ENCODE data around the gene MAS1L.

The MAS1L gene

DNA sequence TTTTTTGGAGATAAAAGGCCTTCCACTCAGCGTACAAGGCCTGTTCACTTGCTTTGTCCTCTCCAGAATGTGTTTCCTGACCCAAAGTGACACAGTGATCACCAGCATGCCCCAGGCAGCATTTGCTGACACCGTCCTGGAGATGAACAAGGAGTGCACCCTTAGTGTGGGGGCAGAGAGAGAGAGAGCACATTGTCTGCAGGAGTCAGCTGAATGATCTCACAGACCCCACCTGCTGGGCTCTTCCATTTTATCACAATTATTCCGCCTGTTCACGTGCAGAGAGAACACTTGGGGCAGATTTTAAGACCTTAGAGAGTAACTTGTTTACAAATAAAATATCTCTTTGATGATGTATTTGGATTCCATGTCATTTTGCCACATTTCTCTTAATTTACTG is 22.4 kb upstream of the MAS1L start:
- DNase-seq: no peak

DNA sequence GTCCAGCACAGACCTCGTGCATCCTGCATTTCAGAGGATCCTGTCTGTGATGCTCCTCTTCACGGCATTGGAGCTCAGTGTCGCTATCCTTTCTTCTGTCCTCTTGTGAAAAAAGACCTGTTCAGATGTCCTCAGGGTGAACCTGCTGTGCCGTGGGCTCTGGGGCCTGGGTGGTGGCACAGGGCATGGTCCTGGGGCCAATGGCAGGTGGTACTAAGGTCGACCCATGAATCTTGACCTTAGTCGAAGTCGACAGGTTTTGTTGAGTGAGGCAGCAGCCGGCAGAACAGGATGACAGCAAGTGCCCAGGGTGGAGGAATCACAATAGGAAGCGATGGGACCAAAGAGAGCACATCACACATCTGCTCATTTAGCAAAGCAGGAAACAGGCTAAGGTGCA is 22.0 kb upstream of the MAS1L start:
- DNase-seq: no peak

DNA sequence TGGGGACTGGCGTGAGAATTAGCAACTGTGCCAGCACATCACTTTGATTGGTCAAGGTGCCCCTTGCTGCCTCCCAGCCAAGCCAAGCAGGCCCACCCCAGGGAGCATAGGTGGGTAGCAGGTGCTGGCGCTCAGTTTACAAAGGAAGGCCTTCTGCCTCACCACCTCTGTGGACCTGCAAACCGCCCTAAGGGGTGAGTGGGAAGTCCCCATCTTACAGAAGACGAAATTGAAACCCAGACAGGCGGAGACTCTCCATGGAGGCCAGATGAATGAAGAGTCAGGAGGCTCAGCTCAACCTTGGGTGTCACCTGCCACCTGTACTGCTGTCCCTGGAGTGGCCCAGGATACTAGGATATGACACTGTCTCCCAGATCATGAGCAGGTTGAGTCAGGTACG is 21.5 kb upstream of the MAS1L start:
- no peak for DNase-seq

DNA sequence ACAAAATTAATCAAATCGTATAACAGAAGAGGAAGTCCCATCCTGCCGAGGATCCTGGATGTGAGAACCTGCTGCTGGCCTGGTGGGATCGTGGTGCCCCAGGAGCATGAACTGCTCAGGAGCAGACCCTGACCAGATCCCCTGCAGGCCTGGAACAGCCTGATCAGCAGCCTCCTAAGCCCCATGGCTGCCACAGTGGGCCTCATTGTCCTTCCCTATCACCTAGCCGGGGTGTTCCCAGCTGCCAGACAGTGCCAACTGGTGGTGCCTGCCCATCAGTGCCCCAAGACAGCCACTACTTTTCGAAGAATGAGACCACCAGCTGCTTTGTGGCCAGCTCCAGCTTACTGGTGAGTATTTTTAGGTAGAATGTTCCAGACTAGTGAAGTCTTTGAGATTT is 19.6 kb upstream of the MAS1L start:
- no peak for DNase-seq

DNA sequence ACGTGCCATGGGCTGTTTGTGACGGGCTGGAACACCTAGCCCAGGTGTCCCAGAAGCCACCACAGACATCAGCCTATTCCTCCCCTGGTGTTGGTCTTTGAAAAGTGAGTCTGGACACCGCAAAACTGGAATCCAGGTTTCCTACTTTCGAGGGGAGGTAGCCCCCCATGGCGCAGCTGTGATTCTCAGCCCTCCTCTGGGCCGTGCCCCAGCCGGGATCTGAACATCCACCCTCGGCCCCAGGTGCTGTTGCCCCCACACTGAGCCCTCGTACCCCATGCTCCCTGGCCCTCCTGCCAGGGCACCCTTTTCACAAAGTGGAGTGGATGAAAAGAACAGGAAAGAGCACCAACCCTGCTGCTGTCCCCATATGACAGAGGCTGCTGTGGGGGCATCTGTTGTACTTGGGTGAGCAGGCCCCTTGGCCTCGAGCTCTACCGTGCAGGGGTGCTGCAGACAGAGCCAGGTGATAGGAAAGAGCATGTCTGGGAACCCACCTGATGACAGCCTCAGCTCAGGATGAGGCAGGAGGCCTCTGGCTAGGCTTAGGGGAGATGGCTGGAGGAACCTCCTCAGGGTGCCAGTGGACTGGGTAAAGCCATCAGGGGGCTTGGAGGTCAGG is 18.8 kb upstream of the MAS1L start:
- no peak for DNase-seq

DNA sequence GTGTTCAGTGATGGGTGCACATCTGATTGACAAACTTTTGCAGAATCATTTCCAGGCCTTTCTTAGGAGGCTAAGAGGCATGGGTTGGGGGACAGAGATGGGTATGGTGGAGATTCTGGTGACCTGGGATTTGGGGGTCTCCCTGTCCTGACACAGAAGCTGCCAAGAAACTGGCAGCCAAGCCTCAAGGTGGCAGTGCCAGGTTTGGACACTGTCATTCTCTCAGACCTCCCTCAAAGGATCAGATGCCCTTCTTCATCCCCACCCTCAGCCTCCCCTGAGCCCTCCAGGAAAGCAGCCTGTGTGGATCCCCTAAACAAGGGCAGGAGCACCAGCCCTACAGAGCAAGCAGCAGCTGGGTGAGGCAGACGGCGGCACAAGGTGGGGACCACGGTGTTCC is 18.1 kb upstream of the MAS1L start:
- no peak for DNase-seq

DNA sequence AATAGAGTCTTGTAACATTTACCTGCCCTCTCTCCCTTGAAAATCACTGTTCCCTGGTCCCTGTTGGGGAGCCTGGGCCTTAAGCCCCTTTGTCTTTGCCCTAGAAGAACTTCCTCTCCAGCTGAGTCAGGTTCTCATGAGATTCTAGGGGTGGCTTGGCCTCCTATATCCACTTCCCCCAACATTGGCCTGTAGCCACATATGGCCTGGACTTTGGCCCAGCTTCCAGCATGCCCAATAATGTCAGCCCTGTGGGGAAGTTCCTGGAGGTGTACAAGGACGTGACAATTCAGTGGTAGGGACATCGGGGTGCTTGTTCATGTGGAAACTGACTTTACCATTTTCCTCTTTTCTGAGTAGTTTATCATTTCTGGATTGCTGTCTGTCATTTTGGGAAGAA is 17.2 kb upstream of the MAS1L start:
- DNase-seq: no peak

DNA sequence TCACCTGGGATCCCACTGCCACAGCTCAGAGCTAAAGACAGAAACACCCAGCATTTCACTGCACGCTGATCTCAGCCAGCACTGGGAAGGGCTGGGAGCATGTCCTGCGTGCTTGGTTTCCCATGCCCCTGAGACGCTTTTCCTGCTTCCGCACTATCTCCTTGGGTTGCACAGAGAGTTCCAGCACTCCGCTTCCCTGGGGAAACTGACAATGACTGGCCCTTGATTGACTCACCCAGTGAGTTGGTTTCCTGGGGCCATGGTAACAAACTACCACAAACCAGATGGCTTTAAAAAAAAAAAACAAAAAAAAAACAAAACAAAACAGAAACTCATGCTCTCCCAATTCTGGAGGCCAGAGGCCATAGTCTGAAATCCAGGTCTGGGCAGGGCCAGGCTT is 14.8 kb upstream of the MAS1L start:
- no peak for DNase-seq

DNA sequence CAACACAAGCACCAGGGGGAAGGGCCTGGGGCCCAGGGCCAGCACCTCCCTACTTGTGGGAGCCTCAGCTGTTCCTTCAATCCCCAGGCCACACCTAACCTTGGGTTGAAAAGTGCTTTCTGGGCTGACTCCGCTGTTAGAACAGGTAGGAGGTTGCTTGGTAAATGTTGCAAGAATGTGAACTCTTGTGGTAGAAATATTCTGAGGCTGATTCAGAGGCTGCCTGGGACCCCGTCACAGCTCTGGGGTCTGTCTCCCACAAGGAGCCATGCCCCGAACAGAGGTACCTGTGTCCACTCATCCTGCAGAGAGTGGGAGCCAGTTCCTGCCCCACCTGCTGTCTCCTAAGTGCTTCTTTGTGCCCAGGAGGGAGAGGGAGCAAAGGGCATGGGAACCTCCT is 14.4 kb upstream of the MAS1L start:
- DNase-seq: no peak

DNA sequence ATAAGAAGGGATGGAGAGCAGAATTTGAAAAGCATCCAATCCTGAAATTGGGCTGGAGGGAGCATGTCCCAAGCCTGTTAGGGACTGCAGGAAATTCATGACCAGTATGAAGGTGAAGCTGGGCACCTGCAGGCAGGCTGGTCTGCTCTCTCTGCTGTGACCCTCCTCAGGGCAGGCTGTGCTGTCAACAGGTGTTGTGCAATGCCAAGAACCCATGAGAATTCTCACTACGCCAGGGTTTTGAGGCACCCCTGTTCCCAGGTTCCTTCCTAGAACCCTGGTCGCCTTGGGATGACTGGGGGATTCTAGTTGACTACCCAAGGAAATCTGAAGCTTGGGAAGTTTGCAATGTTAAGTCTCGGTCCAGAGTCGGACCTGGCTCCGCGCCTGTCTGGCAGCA is 13.3 kb upstream of the MAS1L start:
- DNase-seq: no peak

DNA sequence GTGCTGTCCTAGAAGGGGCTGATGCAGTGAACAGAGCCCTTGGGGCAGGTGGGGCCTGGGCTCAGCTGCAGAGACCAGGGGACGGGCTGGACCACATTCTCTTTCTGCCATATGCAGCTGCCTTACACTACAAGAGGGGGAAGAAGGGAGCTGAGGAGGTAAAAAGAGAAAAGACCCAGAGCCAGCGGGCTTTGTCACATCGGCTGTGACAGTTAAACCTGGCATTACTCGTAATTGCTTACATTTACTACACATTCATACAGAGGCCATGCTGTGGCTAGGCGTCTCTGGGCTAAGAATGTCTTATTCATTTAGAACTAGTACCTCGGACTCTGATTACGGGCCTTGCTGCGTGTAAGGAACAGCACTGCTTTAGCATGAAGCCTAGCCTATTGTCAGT is 12.8 kb upstream of the MAS1L start:
- DNase-seq: no peak

DNA sequence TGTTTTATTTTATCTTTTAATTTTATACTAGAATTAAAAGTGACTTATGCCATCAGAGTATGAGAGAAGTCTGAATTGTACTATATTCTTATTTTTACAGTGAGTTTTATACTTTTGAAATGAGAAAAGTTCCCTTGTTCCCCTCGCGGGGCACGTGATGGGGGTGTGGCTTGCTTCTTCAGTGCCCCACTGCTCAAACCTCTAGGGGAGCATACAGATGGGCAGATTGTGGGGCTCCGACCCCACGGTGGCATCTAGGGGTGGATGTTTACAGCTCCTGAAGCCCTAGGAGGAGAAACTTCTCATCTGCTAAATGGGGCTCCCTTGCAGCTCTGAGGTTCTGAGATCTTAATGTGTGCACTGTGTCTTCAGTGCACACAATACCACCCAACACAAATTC is 11.9 kb upstream of the MAS1L start:
- DNase-seq: no peak

DNA sequence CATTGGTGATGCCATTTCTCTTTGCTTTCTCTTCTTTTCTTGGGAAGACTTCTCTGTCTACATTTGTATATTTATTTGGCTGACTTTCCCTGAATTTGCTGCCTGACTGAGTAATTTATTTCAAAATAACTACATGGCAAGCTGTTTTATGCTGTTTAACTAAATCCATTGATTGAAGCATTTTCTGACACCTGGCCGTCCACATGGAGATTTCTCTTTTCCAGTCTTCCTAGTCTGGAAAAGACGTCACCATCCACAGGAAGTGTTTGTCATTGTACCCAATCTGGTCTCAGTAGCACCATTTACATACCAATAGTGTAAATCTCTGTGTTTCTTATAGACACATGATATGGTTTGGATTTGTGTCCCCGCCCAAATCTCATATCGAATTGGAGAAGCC is 9.2 kb upstream of the MAS1L start:
- no peak for DNase-seq

DNA sequence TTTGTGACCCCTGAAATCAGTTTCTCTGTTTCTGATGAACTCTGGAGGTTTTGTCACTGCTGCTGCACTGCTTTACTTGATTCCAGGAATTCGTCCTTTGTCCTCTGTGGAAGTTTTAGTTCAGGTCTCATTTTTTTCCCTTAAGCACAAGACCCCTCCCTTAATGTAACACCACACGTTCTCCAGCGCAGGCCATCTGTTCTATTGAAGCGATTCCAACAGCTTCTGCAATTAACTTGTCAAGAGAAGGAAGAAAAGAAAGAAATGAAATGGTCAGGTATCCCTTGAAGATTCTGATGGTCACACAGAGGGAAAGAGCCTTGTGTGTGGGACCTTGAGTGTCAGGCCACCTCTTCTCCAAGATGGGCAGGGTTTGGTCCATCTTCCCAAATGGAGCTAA is 7.8 kb upstream of the MAS1L start:
- no peak for DNase-seq

DNA sequence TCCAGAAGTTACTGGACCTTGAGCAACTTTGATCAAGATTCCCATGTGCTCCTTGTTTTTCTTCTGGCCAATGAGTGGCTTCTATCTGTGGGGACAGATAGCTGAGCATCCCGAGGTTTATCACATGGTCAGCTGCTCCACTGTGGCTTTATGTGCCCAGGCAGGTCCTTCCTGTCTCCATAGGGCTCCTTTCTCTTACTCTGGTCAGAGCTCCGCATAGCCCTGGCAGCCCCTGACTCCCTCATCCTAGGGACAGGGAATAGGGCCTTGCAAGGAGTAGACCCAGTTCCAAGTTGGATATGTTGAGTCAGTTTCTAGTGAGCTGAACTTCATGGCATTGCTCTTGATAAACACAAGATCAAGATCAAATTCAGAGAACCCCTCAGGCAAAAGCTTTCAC is 6.4 kb upstream of the MAS1L start:
- no peak for DNase-seq

DNA sequence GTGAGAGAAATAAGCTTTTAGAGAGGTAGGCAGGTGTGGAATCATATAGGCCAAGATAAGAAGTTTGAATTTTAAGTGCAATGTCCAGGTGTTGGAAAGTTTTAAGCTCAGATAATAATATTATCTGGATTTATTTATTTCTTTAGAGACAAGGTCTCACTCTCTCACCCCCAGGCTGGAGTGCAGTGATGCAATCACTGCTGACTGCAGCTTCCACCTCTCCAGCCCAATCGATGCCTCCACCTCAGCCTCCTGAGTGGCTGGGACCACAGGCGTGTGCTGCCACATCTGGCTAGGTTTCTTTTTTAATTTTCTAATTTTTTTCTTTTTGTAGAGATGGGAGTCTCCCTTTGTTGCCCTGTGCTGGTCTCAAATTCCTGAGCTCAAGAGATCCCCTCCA is 5.5 kb upstream of the MAS1L start:
- no peak for DNase-seq

DNA sequence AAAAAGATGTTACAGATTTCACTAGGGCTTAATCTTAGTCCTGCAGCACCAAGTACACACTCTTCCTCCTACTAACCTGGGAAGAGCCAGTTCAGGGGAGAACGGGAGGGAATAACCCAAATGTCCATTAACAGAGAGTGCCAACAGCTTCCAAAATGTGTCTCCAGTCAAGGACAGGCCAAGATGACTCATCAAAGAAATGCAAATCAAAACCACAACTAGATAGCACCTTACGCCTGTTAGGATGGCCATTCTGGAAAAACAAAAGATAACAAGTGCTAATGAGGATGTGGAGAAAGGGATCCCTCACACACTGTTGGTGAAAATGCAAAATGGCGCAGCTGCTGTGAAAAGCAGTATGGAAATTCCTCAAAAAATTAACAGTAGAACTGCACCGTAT is 3.8 kb upstream of the MAS1L start:
- no peak for DNase-seq

DNA sequence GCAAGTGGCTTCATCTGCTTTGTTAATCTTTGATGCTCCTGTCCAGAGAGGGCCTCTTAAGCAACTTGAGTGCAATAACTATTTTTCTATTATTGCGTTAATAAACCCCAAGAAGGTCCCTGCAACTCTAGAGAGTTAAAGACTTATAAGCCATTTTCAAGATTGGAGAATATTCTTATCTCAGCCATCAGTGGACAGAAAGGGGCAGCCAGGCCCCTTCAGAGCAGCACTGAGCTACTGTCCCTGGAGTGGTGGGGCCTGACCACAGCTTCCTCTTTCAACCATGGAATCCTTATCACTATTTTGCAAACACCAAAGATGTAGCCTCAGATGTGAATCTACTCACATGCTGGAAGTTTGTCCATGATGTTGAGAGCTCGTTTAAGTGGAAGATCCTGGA is 2.8 kb upstream of the MAS1L start:
- DNase-seq: no peak

DNA sequence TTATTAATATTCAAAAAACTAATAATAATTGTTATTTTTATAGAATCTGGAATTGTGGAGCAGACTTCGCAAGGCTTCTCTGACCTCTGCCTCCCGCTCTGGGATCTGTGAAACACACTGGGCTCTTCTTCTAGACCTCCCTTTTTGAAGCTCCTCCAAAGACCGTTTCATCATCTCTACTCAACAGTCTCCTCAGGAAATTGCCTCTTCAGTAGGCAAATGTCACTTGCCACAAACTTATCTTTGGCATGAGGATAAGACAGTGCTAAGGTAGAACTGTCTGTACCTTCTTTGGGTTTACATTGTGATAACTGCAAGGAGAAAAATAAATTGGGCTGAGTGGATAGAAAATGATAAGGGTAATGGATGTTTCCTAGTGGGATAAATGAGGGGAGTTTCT is 2.3 kb upstream of the MAS1L start:
- no peak for DNase-seq

DNA sequence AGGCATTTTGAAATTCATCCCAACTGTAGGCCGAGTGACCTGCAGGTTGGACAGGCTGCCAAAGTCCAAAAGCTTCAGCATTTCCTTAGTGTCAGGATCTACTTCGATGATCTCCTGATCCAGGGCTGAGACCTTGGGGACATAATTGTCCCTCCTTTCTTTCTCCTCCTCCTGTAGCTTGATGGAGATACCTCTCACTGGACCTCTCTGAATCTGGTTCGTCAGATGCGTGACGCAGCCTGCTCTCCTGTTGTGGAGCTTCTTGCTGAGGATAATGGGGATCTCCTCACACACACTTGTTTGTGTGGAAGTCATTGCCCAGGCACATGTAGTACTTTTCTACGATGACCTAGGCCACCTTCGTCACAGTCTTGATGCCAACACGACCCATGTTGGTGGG is 1.5 kb upstream of the MAS1L start:
- DNase-seq: no peak

DNA sequence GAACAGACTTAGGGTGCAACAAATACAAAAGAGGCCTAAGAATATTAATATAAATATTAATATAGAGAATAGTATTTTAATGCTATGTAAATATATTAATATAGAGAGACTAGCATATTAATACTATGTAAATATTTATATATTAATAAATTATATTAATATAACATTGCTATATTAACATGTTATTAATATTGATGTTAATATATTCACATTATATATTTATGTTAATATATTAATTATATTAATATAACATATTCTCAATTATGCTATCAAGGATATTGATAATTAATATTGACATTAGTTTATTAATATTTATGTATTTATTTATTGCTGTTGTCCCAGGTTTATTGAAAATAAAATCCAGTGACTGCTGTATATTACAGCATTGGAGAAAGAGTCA is 1.1 kb upstream of the MAS1L start:
- DNase-seq: no peak

DNA sequence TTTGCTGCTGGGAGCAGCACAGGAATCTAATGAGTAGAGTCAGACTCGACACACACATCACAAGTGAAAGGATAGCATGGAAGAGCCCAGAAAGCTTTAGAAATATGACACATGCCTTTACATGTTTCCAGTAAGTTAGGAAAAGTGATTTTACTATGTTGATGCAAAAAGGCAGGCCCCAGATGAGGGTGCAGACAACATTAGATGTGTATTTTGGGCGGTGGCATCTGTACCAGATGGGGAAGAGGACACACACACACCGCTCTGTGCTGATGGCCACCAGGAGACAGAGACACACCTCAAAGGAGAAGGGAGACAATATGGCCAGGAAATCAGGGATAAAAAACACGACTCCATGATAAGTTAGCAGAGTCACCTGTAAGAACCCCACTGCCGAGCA is 625 bp downstream of the MAS1L start:
- DNase-seq: no peak

DNA sequence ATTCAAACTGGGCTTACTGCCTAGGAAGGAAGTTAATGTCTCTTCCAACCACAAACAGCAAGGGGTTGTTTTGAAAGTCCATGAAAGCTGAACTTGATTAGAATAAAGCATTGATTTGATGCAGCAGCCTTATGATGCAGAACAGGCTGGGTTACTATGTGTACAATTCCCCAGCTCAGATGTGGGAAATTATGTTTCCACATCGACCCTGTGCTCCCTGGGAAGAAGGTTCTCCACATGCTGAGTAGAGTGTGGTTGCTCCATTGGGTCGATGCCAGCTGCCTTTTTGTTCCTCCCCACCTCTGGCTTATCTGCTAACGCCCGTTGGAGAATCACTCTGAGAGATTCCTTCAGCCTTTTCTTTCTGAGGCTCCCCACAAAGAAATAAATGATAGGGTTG is 1.2 kb downstream of the MAS1L start:
- no peak for DNase-seq

DNA sequence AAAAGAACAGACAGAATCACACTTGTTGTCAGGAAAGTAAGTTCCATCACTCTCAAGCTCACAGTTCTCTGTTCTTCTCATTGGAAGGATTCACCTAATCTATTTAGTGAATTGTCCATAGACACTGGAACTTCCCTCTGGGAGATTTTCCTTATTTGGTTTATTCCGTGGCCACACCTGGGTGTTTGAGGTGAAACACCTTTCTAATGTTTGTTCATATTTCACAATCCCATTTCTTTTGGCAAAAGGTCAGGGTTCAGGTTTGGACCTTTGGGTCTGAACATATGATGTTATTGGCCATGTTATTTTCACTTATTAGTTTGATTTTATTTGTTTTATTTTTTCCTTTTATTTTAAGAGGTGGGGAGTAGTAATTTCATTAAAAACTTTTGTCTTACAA is 4.0 kb downstream of the MAS1L start:
- DNase-seq: no peak

DNA sequence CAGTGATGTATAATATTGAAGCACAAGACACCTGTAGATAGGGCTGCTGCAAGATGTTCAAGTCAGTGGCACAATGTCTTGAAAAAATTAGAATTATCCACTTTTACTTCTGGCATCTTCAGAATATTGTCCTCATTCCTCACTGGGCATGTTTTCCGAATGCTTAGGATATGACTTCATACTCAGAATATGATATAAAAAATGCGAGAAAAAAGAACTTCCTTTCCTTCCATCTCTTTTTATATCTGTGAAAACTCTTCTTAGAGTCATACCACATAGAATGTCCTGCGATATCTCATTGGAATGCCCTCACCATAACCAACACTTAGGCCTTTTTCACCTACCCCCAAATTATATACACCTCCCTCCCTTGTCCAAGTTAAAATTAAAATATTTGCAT is 4.6 kb downstream of the MAS1L start:
- no peak for DNase-seq

DNA sequence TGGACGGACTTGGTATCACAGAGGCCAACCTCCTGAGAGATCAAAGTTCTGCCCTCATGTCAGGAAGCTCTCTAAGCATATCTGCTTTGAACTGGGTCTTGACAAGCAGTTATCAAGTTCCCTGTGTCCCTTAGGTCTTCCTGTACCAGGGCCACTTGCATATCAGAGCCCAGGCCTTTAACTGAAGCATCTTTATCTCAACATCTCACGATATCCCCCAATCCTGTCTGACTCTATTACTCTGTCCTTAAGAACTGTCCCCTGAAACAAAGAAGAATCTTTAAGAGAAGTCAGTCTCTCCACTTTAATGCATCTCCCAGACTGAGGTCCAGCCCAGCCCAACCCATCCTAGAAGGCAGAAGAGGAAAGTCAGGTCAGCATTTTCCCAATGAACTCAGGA is 8.2 kb downstream of the MAS1L start:
- DNase-seq: no peak
